Embryonic facial prominence (tissue), 1 donor: ENCODE measurements around the gene TMEM35B.
"Not testable (repeated sequence)": the region's sequence is repeated elsewhere in the genome, so short reads cannot be mapped to it uniquely, and the experiment has no call there.

Source experiments
- DNase-seq: peaks from one replicate; pipeline ENCODE4 v3.0.0-alpha.2; 2016; ENCODE audit errors: extremely low spot score

Gene TMEM35B

DNA sequence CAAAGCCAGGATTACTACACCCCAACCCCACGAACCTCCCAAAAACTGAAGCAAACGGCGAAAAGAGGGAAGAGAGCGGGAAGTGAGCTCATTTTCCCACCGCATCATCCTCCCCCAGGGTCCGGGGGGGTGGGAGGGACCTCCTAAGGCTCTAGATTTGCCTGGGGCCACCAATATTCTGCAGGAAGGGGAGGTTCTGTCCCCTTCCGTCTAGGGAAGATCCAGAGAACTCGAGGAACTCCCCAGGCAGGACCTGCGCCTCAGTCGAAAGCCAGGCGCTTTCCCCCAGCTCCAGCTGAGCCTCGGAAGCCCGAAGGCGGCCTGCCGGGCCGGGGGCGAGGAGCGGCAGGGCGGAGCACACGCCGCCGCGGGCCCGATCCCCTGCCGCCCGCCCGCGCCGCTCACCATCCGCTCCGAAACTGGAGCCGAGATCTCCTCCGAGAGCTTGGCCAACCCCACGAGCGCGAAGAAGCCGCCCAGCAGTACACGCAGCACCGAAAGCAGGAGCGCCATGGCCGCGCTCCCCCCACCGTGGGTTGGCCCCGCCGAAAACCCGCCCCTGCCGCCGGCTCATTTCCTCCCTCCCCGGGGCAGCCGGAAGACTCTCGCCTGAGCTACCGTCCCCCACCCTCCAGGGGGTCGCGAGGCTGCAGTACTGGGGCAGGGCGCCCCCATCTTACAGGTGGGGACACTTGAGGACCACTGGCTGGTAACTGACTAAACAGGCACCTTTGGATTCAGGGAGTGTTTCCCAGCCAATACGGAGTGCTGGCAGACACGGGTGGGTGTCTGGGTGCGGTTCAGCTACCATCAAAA is at the start of gene TMEM35B:
TSS of gene TMEM35B (minus strand) at position 555 of the 816 bp plus-strand sequence. CDS start at position 513, 42 bp downstream.
- no peak for DNase-seq

DNA sequence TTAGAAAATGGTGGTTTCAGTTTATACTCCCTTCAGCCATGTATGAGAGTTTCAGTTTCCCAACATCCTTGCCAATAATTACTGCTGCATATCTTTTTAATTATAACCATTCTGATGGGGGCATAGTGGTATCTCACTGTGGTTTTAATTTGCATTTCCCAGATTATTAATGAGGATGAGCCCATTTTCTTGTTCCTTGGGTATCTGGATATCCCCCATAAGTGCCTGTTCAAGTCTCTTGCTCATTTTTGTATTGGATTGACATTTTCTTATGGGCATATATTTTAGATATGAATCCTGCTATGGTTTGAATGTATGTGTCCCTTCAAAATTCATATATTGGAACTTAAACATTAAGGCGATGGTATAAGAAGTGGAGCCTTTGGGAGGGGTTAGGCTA is 48.2 kb upstream of the TMEM35B start:
- DNase-seq = no peak

DNA sequence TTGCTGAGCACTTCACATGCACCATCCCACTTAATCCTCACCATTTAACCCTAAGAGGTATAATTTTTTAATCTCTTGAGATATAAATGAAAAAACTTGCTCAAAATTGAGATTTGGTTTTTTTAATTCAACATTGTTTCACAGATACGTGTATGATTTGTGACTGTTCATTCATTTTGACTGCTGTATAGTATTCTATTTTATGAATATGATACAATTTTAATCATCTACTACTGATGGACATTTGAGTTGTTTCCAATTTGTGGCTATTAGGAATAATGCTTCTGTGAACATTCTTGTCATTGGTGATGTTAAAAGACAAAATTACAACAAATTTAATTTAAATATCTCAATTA is 47.2 kb upstream of the TMEM35B start:
- no peak for DNase-seq

DNA sequence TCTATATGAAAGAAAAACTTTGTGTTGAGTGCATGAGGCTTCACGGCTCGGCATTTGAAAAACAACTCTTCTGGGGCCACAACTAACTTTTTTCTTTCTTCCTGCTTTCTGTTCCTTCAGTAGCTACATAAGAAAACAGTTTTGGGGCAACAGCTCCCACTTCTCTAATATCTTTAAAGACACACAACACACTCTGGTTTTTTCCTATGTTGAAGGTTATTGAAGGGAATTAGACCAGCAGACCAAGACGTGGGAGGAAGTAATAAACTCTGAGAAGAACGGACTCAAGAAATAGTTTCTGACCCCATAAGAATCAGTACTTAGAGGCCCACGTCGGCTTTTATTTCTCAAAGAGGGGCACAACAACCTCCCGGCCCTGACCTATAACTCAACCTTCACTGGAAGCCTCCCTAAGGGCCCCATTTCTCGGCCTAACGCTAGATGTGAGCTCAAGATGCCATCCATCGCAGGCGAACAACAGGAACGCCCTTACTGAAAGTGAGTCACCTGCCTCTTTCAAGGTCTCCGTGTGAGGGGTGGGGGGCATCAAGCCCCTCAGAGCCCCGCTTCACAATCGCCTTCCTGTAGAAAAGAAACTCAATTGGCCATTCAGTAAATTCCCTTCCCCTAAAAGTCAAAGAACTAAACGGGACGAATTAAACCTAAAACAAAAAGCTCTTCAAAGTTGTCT is 45.8 kb upstream of the TMEM35B start:
- DNase-seq = no peak

DNA sequence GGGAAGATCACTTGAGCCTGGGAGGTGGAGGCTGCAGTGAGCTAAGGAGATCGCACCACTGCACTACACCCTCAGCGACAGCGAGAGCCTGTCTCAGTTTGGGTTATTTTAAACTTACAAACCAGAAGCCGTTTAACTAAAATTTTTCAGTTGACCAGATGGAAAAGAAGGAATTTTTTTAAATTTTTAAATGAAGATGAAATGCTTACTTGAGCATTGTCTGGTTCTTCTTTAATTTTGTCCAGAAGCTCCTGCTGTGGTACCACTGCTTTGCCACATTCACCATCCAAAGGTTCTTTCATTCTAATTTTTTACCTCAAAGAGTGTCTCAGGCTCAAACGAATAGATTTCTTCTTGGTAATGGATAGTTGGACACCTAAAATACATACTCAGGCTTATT is 45.2 kb upstream of the TMEM35B start:
- no peak for DNase-seq

DNA sequence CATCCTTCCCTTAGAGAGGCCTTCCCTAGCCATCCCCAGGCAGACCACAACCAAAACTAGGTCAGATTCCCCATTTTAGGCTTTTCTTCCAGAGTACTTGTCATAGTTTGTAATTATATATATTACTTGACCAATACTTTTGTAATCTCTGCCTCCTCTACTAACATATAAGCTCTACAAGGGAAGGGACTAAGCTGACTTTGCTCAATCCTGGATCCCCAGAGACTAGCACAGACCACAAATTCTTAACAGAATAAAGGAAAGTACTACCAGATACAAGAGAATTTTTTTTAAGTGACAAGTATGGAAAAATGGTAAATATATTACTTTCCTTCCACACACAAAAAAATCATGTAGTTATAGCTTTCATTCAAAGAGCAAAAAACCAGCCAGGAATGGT is 44.6 kb upstream of the TMEM35B start:
- no peak for DNase-seq

DNA sequence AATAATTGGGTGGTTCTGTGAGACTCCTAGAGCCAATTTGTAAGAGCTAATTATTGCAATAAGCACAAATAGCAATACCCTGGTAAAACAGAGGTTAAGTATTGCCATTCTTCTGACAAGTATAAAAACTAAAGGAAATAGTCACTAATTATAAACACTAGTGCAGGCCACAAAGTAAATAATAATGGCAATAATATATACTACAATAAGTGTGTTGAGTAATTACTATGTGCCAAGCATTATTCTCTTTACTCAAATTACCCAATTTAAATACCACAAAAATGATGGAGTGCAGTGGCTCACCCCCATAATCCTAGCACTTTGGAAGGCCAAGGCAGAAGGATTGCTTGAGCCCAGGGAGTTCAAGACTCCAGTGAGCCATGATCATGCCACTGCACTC is 31.3 kb upstream of the TMEM35B start:
- DNase-seq = no peak

DNA sequence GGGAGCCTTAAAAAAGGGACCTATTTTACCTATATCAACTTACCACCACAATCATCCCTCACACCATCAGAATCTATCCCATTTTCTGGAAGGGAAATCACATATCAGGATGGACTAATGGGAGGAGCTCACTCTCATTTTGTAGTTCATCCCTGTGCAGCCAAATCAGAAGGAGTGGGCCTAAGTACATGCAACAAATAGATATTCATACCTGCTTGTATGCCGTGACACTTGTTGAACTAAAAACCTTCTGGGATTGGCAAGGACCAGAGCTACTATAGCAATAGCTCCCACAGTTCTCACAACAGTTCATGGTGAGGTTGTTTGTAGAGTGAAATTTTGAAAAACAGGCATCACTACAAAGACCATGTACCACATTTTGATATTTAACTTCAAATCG is 29.3 kb upstream of the TMEM35B start:
- DNase-seq = no peak

DNA sequence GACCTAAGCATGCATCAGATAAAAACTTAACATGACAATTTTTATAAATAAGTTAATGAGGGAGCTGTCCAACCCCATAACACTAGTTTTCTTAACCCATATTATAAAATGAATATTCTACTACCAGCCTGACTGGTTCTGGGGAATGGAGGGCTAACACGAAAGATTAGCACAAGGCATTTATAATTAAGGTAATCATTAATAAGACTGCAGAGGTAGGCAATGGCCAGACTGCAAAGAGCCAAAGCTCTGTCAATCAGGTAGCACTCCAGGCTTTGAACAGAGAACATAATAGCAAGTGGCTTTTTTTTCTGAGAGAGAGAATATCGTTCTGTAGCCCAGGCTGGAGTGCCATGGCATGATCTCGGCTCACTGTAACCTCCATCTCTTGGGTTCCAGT is 20.6 kb upstream of the TMEM35B start:
- no peak for DNase-seq

DNA sequence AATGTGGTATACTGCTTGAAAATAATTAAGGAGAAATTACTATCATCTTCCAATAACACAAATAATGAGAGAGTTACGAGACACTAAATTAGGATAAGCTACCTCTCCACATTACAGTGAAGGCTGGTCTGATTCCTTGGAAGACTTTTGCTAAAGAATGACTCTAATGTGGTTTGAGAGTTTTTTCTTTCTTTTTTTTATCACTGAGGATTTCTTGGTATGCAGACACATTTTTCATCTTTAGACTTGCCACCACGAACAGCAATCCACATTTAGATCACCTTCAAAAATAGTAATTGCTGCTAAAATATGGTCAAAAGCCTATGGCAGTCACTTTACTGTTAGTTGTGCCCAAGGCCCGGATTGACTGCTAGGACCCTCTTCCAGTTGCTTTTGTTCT is 16.6 kb upstream of the TMEM35B start:
- no peak for DNase-seq

DNA sequence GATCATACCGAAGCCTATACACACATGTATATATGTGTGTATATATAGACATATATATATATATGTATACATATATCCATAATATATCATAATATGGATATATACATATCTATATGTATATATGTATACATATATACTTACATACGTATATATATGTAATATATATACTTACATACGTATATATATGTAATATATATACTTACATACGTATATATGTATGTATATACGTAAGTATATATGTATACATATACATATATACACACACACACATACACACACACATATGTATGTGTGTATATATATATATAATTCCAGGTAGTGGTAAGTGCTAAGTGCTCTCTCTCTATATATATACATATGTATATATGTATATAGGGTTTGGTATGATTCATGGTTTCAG is 9.7 kb upstream of the TMEM35B start:
- no peak for DNase-seq

DNA sequence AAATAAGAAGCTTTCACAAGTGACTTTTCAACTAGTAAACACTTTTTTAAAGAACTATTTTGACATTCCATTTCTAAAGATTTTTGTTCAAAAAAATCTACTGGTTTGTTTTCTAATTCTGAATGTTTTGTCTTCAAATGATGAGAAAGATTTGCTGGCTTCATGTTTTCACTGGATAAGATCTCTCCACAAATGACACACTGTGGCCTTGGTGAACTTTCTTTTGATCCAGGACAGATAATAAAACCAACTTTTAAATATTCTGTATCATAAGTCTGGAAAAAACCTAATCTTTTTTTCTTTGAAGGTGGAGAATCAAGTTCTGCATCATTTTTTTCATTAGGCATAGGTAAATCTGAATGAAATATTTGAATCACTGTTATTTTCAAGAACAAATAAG is 3.4 kb upstream of the TMEM35B start:
- DNase-seq = no peak

DNA sequence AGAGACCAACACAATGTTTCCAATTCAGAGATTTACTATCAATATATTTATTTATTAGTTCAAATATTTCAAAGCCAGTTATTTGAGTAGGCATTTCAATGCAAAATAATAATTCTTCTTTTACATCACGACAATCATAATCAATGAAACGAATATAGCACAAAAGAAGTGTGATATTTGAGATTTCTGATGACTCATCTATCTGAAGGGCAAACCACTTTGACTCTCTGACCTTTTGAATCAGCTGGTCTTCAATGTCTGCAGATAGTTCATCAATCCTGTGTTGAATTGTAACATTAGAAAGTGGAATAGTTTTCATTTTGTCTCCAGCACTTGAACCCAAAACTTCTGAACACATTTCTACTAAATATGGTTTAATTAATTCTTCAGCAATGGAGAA is 3.0 kb upstream of the TMEM35B start:
- DNase-seq = no peak

DNA sequence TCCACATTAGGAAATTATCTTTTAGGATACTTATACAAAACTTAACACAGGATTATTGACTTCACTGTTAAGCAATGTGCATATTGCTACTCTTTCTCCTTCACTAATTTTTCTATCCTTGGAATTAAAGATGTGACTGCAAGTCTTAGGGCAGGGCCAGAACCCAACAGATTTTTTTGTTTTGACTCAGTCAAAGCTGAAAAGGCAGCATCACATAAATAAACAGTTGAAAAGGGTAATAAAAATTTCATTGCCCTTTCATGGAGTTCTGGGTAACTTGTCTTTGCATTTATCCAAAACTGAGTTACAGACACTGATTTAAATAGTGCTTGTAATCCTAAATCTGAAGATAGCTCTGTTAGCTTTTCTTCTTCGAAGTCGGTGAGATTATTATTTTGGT is 1.9 kb upstream of the TMEM35B start:
- no peak for DNase-seq

DNA sequence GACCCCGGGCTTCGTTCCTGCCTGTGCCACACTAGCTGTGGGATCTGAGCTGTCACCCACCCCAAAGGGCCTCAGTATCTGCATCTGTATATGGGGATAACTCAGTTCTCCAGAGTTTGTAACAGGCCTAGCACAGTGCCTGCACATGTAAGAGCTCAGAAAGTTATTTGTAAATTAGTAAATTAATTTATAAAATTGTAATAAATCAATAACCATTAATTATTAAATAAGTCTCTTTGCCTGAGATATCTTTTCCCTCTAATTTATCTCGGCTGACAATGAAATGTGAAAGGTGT is 410 bp upstream of the TMEM35B start:
- not testable (repeated sequence) for DNase-seq

DNA sequence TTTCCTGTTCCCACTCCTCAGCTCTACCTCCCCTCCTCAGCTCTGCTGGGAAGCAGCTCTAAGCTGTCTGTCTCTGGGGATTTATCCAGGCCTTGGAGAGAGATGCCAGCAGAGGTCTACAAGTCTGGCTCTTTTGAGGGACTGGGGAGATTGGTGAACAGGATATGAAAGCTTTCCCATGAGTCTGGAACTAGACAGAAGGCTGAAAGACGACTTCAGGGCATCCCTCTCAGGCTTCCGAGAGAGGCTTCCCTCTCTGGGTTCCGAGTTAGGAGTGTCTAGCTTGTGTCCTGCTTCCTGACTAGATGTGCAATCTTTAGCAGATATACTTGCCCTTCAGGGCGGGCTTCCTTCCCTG is 733 bp downstream of the TMEM35B start:
- DNase-seq = no peak

DNA sequence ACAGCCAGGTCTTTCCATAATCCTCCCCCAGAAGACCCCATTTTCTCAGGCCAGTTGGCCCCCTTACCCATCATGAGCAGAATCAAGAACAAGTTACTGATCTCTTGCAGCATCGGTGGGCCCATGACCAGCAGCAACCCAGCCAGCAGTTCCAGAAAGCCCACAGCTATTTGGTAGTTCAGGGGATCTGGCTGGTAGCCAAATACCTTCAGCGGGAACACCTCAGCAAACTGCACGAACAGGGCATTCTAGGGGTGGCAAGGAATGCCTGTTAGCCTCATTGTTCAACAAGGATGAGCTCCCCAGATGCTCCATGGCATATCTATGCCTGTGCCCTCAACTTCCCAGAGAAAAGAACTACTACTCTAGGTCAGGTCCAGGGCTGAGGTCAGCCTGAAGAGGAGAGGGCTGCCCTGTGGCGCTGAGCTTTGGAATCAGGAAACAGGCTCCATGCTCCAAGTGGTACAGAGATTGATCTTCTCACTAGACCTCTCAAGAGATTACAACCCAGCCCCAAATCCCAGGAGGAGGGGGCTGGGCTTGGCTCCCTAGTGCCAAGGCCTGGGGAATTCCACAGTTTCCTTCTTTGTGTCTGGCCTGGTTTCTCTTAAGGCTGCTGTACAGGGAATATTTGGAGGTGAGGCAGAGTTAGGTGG is 1.3 kb downstream of the TMEM35B start:
- DNase-seq = no peak

DNA sequence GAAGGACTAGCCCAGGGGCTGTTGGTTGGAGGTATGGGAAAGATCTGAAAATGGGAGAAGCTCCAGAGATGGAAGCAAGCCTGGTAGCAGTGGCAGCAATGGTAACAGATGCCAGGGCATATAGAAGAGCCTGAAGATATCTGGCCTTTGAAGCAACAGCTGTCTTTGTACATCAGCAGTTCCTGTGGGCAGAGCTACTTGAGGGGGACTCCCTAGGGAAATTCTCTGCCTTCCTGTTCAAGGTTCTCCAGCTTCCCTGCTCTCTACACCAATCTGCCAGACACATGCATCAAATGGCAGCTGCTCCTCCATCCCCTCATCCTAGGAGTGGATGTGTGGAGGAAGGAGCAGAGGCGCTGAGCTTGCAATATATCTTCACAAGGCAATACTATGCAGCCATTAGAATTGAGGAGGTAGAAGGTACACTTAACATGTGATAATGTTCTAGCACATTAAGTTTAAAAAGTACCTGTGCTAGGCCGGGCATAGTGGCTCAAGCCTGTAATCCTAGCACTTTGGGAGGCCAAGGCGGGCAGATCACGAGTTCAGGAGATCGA is 2.2 kb downstream of the TMEM35B start:
- no peak for DNase-seq

DNA sequence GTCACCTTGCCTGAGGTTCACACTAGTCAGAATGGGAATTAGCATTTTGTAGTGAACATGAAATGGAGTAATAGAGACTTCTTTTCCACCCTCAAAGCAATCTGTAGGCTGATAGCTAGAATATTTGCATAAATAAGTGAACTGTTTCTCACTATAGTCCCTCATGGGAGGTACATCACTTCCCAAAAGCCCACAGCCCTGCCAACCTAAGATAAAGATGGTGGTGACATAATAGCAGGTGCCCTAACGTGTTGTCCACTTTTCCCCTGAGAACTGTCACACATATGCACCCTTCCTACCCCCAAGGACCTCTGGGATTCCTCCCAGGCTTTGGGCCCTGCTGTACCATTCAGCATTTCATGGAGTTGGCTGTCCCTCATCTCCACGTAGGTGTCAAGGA is 4.4 kb downstream of the TMEM35B start:
- DNase-seq = no peak

DNA sequence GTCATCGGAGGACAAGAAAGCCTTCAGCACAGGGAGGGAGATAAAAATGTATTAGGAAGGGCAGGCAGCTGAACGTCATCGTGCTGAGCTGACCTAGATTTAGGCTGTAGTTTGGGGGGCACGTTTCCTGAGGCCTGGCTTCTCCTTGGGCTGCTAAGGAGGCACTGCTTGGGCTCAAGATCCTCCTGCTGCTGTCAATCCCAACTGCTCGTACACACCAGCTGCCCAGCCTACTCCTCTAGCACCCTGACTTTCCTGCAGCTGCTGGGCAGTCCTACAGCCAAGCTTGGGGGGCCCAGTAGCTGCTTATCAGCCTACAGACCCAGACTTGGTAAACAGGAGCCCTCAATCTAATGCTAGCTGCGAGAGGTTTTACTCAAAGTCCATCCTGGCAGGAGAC is 6.2 kb downstream of the TMEM35B start:
- DNase-seq = no peak

DNA sequence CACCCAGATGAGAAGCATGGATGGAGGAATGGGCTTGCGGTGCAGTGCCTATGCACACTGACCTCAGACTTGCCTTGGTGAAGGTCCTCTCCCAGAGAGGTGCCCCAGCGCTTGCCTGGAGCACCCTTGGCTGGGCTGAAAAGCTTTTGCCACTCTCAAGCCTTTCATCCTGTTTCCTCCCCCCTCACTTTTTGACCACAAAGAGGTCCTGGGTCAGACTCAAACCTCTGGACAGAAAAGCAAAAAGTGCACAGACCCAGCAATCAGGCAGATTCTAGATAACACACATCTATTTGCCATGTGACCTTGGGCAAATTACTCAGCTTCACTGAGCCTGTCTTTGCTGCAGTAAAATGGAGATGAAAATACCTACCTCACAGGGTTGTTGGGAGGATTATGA is 7.3 kb downstream of the TMEM35B start:
- DNase-seq = no peak

DNA sequence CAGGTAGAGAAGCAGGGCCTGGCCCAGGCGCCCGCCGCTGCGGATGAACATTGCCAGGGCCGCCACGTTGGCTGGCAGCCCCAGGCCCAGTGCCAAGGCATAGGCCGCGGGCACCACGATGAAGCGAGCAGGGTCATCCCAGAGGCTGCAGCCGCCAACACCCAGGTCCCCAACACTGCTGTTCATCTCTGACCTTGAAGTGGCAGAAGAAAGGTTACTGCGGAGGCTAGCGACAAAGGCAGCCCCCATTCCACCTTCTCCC is 8.0 kb downstream of the TMEM35B start:
- DNase-seq = no peak
